Neural cell (in vitro differentiated cells): ENCODE data around the gene ITGAV. TPM values are rescaled to one million over a fixed set of nuclear protein-coding genes. Genes with fewer than 3 reads are reported as not detected.

ENCODE experiments used
- H2AFZ ChIP-seq: fragments of 200-600, 300-800 bp; sonication (generic), shearing (Covaris generic); 2 replicates; pipeline ENCODE4 v1.6.0; 2014; ENCODE audit warnings: low read depth, mild to moderate bottlenecking, antibody characterized with exemption, low read length, moderate library complexity
- H3F3A ChIP-seq: fragments of 200-600 bp; shearing (Covaris generic); 2 replicates; pipeline ENCODE4 v1.6.1; 2016; ENCODE audit warnings: mild to moderate bottlenecking, moderate library complexity, mixed read lengths, antibody characterized with exemption, low read length; ENCODE audit not compliant: insufficient read depth, poor library complexity, severe bottlenecking
- H3K27ac ChIP-seq: fragments of 200-600, 300-800 bp; sonication (generic), shearing (Covaris generic); 2 replicates; pipeline ENCODE4 v1.5.1; 2014; ENCODE audit warnings: mild to moderate bottlenecking, low read length, moderate library complexity
- H3K27me3 ChIP-seq: fragments of 300-800, 200-600 bp; sonication (generic), shearing (Covaris generic); 2 replicates; pipeline ENCODE4 v1.6.0; 2014; ENCODE audit warnings: mild to moderate bottlenecking, low read depth, low read length, moderate library complexity; ENCODE audit not compliant: insufficient read depth
- H3K36me3 ChIP-seq: fragments of 300-800, 200-600 bp; sonication (generic), shearing (Covaris generic); 2 replicates; pipeline ENCODE4 v1.5.1; 2014; ENCODE audit warnings: mild to moderate bottlenecking, antibody characterized with exemption, low read length, moderate library complexity; ENCODE audit not compliant: insufficient read depth
- H3K4me2 ChIP-seq: fragments of 300-800, 200-600 bp; sonication (generic), shearing (Covaris generic); 2 replicates; pipeline ENCODE4 v1.6.0; 2014; ENCODE audit warnings: mild to moderate bottlenecking, low read length
- H3K4me3 ChIP-seq: fragments of 300-800, 200-600 bp; sonication (generic), shearing (Covaris generic); 2 replicates; pipeline ENCODE4 v1.5.1; 2014; ENCODE audit warnings: mild to moderate bottlenecking, low read length, moderate library complexity
- H3K79me2 ChIP-seq: fragments of 200-600 bp; shearing (Covaris generic); replicated peaks from 2 replicates; pipeline ENCODE4 v1.6.0; 2014; ENCODE audit warnings: mild to moderate bottlenecking, low read length, moderate library complexity; ENCODE audit not compliant: insufficient read depth
- H3K9ac ChIP-seq: fragments of 300-800, 200-600 bp; sonication (generic), shearing (Covaris generic); 2 replicates; pipeline ENCODE4 v1.6.1; 2016; ENCODE audit warnings: mild to moderate bottlenecking, low read length, mixed read lengths
- H3K9me2 ChIP-seq: fragments of 200-600 bp; shearing (Covaris generic); 2 replicates; pipeline ENCODE4 v1.6.1; 2016; ENCODE audit warnings: mild to moderate bottlenecking, low read length, mixed read lengths; ENCODE audit not compliant: insufficient read depth
- H3K9me3 ChIP-seq: fragments of 200-600, 300-800 bp; sonication (generic), shearing (Covaris generic); 2 replicates; pipeline ENCODE4 v1.6.1; 2016; ENCODE audit warnings: mild to moderate bottlenecking, mixed run types, low read length, moderate library complexity, mixed read lengths
- H4K20me1 ChIP-seq: fragments of 200-600 bp; shearing (Covaris generic); 2 replicates; pipeline ENCODE4 v1.6.1; 2016; ENCODE audit warnings: mild to moderate bottlenecking, mixed run types; ENCODE audit not compliant: insufficient read depth
- EP300 ChIP-seq: fragments of 450-650 bp; conservative IDR thresholded peaks from 2 replicates; pipeline ENCODE4 v1.6.1; 2014; ENCODE audit warnings: antibody characterized with exemption, mild to moderate bottlenecking, moderate library complexity; ENCODE audit not compliant: poor library complexity, severe bottlenecking
- EZH2 ChIP-seq: fragments of 200-600, 300-800 bp; shearing (Covaris generic), sonication (generic); IDR thresholded peaks from 2 replicates; pipeline ENCODE4 v1.6.1; 2014; ENCODE audit warnings: antibody characterized with exemption, low read length, borderline replicate concordance, mild to moderate bottlenecking; ENCODE audit not compliant: insufficient read depth, poor library complexity, severe bottlenecking
- MXI1 ChIP-seq: fragments of 450-650 bp; conservative IDR thresholded peaks from 2 replicates; pipeline ENCODE4 v1.6.1; 2014; ENCODE audit warnings: antibody characterized with exemption, mild to moderate bottlenecking; ENCODE audit not compliant: poor library complexity, severe bottlenecking
- POLR2AphosphoS5 ChIP-seq: IDR thresholded peaks from 2 replicates; pipeline ENCODE4 v1.6.1; 2012
- RAD21 ChIP-seq: fragments of 450-650 bp; conservative IDR thresholded peaks from 2 replicates; pipeline ENCODE4 v1.6.1; 2014; ENCODE audit warnings: antibody characterized with exemption, mild to moderate bottlenecking, moderate library complexity
- SMC3 ChIP-seq: fragments of 450-650 bp; conservative IDR thresholded peaks from 2 replicates; pipeline ENCODE4 v1.6.1; 2014; ENCODE audit warnings: antibody characterized with exemption, mild to moderate bottlenecking, moderate library complexity; ENCODE audit not compliant: poor library complexity
- TAF1 ChIP-seq: IDR thresholded peaks from 2 replicates; pipeline ENCODE4 v1.6.1; 2012; ENCODE audit warnings: low read depth
- polyA plus RNA-seq: library from polyadenylated mRNA; depleted of rRNA; stranded (reverse); fragments of >200 nt; gene quantifications from 2 replicates; pipeline ENCODE4 v1.2.3, GENCODE V29; 2014
- TF ChIP-seq, protein P1 (sequence below): IDR thresholded peaks from 2 replicates; pipeline ENCODE4 v1.6.1; 2012; ENCODE audit warnings: borderline replicate concordance
- TF ChIP-seq, protein P2 (sequence below): fragments of 450-650 bp; IDR thresholded peaks from 2 replicates; pipeline ENCODE4 v1.5.1; 2014; ENCODE audit warnings: antibody characterized with exemption, mild to moderate bottlenecking, moderate library complexity; ENCODE audit not compliant: poor library complexity, severe bottlenecking

Gene ITGAV
- polyA plus RNA-seq, 1 donor from 2014 or later, result 6.6 TPM

DNA sequence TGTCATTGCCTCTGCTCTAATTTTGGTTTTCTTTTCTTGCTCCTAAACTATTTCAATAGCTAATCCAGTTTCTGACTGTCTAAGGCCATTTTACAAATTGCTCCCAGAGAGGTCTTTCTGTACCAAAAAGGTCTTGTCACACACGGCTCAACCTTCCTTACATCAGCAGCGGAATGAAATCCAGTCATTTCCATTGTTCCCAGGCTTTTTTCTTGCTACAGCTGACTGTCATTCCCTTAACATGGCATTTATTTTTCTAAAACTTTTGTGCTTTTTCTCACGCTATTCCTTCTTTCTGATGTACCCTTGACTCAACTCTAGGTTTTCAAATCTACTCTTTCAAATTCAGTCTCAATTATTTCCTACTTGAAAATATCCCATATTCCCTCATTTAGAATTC is 128.3 kb downstream of the ITGAV start:
- H3K27me3 ChIP-seq, result no peaks in the 10 kb centered on the region
- no peaks in the 10 kb centered on the region for H3K36me3 ChIP-seq
- peak overlapping the region; percentile 38 for H3K4me3 ChIP-seq
- TF ChIP-seq EP300, result no peak
- TF ChIP-seq MXI1, result no peak
- no peak for TF ChIP-seq POLR2AphosphoS5
- TF ChIP-seq EZH2, result no peak
- no peak for TF ChIP-seq RAD21
- TF ChIP-seq TAF1, result no peak
- TF ChIP-seq, protein P1, sequence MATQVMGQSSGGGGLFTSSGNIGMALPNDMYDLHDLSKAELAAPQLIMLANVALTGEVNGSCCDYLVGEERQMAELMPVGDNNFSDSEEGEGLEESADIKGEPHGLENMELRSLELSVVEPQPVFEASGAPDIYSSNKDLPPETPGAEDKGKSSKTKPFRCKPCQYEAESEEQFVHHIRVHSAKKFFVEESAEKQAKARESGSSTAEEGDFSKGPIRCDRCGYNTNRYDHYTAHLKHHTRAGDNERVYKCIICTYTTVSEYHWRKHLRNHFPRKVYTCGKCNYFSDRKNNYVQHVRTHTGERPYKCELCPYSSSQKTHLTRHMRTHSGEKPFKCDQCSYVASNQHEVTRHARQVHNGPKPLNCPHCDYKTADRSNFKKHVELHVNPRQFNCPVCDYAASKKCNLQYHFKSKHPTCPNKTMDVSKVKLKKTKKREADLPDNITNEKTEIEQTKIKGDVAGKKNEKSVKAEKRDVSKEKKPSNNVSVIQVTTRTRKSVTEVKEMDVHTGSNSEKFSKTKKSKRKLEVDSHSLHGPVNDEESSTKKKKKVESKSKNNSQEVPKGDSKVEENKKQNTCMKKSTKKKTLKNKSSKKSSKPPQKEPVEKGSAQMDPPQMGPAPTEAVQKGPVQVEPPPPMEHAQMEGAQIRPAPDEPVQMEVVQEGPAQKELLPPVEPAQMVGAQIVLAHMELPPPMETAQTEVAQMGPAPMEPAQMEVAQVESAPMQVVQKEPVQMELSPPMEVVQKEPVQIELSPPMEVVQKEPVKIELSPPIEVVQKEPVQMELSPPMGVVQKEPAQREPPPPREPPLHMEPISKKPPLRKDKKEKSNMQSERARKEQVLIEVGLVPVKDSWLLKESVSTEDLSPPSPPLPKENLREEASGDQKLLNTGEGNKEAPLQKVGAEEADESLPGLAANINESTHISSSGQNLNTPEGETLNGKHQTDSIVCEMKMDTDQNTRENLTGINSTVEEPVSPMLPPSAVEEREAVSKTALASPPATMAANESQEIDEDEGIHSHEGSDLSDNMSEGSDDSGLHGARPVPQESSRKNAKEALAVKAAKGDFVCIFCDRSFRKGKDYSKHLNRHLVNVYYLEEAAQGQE, result no peak
- TF ChIP-seq SMC3, result no peak
- TF ChIP-seq, protein P2, sequence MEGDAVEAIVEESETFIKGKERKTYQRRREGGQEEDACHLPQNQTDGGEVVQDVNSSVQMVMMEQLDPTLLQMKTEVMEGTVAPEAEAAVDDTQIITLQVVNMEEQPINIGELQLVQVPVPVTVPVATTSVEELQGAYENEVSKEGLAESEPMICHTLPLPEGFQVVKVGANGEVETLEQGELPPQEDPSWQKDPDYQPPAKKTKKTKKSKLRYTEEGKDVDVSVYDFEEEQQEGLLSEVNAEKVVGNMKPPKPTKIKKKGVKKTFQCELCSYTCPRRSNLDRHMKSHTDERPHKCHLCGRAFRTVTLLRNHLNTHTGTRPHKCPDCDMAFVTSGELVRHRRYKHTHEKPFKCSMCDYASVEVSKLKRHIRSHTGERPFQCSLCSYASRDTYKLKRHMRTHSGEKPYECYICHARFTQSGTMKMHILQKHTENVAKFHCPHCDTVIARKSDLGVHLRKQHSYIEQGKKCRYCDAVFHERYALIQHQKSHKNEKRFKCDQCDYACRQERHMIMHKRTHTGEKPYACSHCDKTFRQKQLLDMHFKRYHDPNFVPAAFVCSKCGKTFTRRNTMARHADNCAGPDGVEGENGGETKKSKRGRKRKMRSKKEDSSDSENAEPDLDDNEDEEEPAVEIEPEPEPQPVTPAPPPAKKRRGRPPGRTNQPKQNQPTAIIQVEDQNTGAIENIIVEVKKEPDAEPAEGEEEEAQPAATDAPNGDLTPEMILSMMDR, result no peak
- H3K79me2 ChIP-seq, result peaks cover 16% of the 10 kb centered on the region
- no peak overlapping the region for H3K9ac ChIP-seq
- H3K4me2 ChIP-seq, result peak overlapping the region; percentile 19
- no peaks in the 10 kb centered on the region for H4K20me1 ChIP-seq
- H2AFZ ChIP-seq, result no peak overlapping the region
- peaks cover 28% of the 10 kb centered on the region for H3F3A ChIP-seq
- no peaks in the 10 kb centered on the region for H3K9me3 ChIP-seq
- no peaks in the 10 kb centered on the region for H3K9me2 ChIP-seq
- H3K27ac ChIP-seq, result peak overlapping the region; percentile 67

DNA sequence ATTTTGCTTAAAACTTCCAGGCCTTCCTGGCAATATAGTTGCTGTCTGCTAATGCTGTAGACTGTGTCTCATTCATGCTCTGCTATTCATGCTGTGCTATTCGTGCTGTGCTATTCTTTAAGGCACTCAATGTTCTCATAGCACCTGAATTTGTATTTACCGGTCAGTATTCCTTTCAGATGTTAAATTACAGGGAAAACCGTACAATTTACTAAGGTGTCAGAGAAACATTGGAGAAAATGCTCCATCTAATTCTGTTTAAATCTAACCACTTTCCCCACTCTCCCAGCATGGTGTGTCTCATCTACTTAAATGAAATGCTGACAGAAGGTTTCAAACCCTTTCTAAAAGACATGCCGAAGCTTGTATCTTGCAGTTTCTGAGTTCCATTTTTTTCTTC is 129.0 kb downstream of the ITGAV start:
- Histone ChIP-seq H3F3A (peaks cover 28% of the 10 kb centered on the region), H3K9ac (peak overlapping the region; percentile 27), H3K27ac (peak overlapping the region; percentile 67), H3K4me2 (peak overlapping the region; percentile 19), H3K9me3 (no peaks in the 10 kb centered on the region), H2AFZ (no peak overlapping the region), H3K79me2 (peaks cover 24% of the 10 kb centered on the region), H3K27me3 (no peaks in the 10 kb centered on the region), H3K9me2 (no peaks in the 10 kb centered on the region), H4K20me1 (no peaks in the 10 kb centered on the region), H3K4me3 (peak overlapping the region; percentile 38), H3K36me3 (no peaks in the 10 kb centered on the region)
- TF ChIP-seq, protein P1, result peak; percentile 99
- peak; percentile 89 for TF ChIP-seq EP300
- peak; percentile 99 for TF ChIP-seq POLR2AphosphoS5
- no peak for TF ChIP-seq EZH2
- peak; percentile 52 for TF ChIP-seq MXI1
- no peak for TF ChIP-seq RAD21
- peak; percentile 13 for TF ChIP-seq SMC3
- no peak for TF ChIP-seq TAF1
